Uterus (tissue), 2 donors: ENCODE results near the gene SLC7A6OS.

Experiments
- POLR2A ChIP-seq, 2 donors: fragments of 450-650 bp; IDR thresholded peaks; one replicate each; pipeline ENCODE4 v1.6.1; 2016; ENCODE audit warnings: antibody characterized with exemption in 2 of 2, mild to moderate bottlenecking in 1 of 2, moderate library complexity in 1 of 2
- TF ChIP-seq, protein P1 (sequence below), 4 experiments: fragments of 200-600 bp in 2 of 4; fragments of 450-650 bp in 2 of 4; sonication (generic) in 2 of 4; IDR thresholded peaks; one replicate each; pipeline ENCODE4 v1.5.1; 2016 to 2019; ENCODE audit warnings: antibody characterized with exemption in 4 of 4, mild to moderate bottlenecking in 2 of 4, moderate library complexity in 1 of 4

DNA sequence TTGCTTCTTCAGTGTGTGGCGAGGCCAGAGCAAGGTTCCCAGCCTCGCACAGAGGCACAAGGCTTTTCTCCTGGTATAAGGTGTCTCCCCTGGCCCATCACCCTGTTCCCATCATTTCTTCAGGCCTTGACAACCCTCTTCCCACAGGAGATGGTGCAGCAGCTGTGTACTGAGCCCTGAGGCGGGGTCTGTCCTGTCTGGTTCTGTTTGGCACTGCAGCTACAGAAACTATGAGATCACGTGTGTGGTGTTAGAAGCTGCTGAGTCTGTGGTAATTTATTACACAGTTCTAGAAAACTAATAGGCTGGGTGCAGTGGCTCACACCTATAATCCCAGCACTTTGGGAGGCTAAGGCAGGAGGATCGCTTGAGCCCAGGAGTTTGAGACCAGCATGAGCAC lies 58.4 kb downstream of the SLC7A6OS start:
- TF ChIP-seq, protein P1, sequence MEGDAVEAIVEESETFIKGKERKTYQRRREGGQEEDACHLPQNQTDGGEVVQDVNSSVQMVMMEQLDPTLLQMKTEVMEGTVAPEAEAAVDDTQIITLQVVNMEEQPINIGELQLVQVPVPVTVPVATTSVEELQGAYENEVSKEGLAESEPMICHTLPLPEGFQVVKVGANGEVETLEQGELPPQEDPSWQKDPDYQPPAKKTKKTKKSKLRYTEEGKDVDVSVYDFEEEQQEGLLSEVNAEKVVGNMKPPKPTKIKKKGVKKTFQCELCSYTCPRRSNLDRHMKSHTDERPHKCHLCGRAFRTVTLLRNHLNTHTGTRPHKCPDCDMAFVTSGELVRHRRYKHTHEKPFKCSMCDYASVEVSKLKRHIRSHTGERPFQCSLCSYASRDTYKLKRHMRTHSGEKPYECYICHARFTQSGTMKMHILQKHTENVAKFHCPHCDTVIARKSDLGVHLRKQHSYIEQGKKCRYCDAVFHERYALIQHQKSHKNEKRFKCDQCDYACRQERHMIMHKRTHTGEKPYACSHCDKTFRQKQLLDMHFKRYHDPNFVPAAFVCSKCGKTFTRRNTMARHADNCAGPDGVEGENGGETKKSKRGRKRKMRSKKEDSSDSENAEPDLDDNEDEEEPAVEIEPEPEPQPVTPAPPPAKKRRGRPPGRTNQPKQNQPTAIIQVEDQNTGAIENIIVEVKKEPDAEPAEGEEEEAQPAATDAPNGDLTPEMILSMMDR (IDR thresholded peaks at IDR 0.05): no peak
- no peak for TF ChIP-seq POLR2A (IDR thresholded peaks at IDR 0.05)
